Peyer's patch (tissue), 4 donors: Measurements from ENCODE around the gene FMNL3. TPM values are rescaled to one million over a fixed set of nuclear protein-coding genes. Genes with fewer than 3 reads are reported as not detected.

Experiments used
- DNase-seq, 3 donors: peaks; one replicate each; pipeline ENCODE4 v3.0.0-alpha.2; 2017 to 2019
- H3K27ac ChIP-seq, 4 donors: fragments of 200-600 bp; sonication (generic); one replicate each; pipeline ENCODE4 v1.5.1; 2016 to 2019
- H3K27me3 ChIP-seq, 2 donors: fragments of 200-600 bp; sonication (generic); one replicate each; pipeline ENCODE4 v1.5.1; 2019
- H3K36me3 ChIP-seq, 3 donors: fragments of 200-600 bp; sonication (generic); one replicate each; pipeline ENCODE4 v1.5.1; 2016 to 2019
- H3K4me1 ChIP-seq, 4 donors: fragments of 200-600 bp; sonication (generic); one replicate each; pipeline ENCODE4 v1.5.1; 2016 to 2019
- H3K4me3 ChIP-seq, 4 donors: fragments of 200-600 bp; sonication (generic); 1 replicate in 3 of 4; 2 replicates in 1 of 4; pipeline ENCODE4 v1.5.1; 2016 to 2019; ENCODE audit warnings: mild to moderate bottlenecking in 1 of 4
- H3K9me3 ChIP-seq, 4 donors: fragments of 200-600 bp; sonication (generic); one replicate each; pipeline ENCODE4 v1.5.1; 2016 to 2019; ENCODE audit warnings: mild to moderate bottlenecking in 1 of 4
- POLR2A ChIP-seq, 2 donors: fragments of 450-650 bp; IDR thresholded peaks; one replicate each; pipeline ENCODE4 v1.5.1; 2017; ENCODE audit warnings: antibody characterized with exemption in 2 of 2, mild to moderate bottlenecking in 2 of 2, moderate library complexity in 2 of 2
- total RNA-seq, 4 donors: library from RNA; depleted of rRNA; stranded (reverse); fragments of >200 nt; gene quantifications; one replicate each; pipeline ENCODE4 v1.1.0, GENCODE V29; 2016
- TF ChIP-seq, protein P1 (sequence below), 6 experiments: fragments of 450-650 bp in 4 of 6; fragments of 200-600 bp in 2 of 6; sonication (generic) in 1 of 6; IDR thresholded peaks; one replicate each; pipeline ENCODE4 v1.5.1; 2017 to 2019; ENCODE audit warnings: antibody characterized with exemption in 6 of 6, mild to moderate bottlenecking in 3 of 6, moderate library complexity in 1 of 6

The FMNL3 gene
- total RNA-seq, 4 donors from 2014 or later = 2.1 to 40.4 (median 8.2) TPM

DNA sequence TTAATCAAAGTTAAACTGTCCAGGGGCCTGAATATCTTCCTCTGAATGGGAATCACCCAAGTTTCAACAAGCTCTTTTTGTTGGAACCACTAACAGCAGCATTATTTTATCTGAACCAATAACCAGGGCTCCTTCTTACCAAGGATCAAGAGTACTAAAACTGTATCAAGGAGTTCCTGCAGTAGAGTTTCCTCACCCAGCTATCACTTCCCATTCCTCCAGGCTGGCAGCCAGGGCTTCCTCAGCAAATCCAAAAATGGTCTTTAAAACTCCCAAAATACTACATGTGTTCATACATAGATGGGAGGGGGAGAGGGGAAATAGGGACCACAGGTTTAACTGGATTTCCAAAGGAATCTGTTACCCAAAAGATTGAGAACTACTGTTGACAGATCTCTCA, 10.5 kb downstream of the FMNL3 start:
- TF ChIP-seq, protein P1, sequence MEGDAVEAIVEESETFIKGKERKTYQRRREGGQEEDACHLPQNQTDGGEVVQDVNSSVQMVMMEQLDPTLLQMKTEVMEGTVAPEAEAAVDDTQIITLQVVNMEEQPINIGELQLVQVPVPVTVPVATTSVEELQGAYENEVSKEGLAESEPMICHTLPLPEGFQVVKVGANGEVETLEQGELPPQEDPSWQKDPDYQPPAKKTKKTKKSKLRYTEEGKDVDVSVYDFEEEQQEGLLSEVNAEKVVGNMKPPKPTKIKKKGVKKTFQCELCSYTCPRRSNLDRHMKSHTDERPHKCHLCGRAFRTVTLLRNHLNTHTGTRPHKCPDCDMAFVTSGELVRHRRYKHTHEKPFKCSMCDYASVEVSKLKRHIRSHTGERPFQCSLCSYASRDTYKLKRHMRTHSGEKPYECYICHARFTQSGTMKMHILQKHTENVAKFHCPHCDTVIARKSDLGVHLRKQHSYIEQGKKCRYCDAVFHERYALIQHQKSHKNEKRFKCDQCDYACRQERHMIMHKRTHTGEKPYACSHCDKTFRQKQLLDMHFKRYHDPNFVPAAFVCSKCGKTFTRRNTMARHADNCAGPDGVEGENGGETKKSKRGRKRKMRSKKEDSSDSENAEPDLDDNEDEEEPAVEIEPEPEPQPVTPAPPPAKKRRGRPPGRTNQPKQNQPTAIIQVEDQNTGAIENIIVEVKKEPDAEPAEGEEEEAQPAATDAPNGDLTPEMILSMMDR (IDR thresholded peaks at IDR 0.05) = no peak
- TF ChIP-seq POLR2A (IDR thresholded peaks at IDR 0.05) = no peak
- H3K9me3 ChIP-seq = no peaks in the 10 kb centered on the region
- H3K27ac ChIP-seq = no peak overlapping the region
- peaks cover 0 to 15% (median 5%) of the 10 kb centered on the region in 4 donors for H3K4me1 ChIP-seq
- no peaks in the 10 kb centered on the region for H3K36me3 ChIP-seq
- no peak overlapping the region for H3K4me3 ChIP-seq
- no peaks in the 10 kb centered on the region for H3K27me3 ChIP-seq
- no peak for DNase-seq

GRCh38 chr12:49693931-49694444, 13.2 kb downstream of the FMNL3 start:
- no peak for TF ChIP-seq POLR2A (IDR thresholded peaks at IDR 0.05)
- TF ChIP-seq, protein P1 (IDR thresholded peaks at IDR 0.05) = no peak
- Histone ChIP-seq H3K27ac (no peak overlapping the region), H3K9me3 (no peaks in the 10 kb centered on the region), H3K36me3 (no peaks in the 10 kb centered on the region), H3K4me1 (peaks cover 0 to 15% (median 5%) of the 10 kb centered on the region in 4 donors), H3K4me3 (no peak overlapping the region), H3K27me3 (no peaks in the 10 kb centered on the region)
- no peak for DNase-seq

GRCh38 chr12:49692851-49693250, 14.4 kb downstream of the FMNL3 start:
- no peak for TF ChIP-seq POLR2A (IDR thresholded peaks at IDR 0.05)
- TF ChIP-seq, protein P1 (IDR thresholded peaks at IDR 0.05) = no peak
- Histone ChIP-seq H3K27ac (no peak overlapping the region), H3K4me3 (no peak overlapping the region), H3K4me1 (peaks cover 0 to 5% (median 0%) of the 10 kb centered on the region in 4 donors), H3K9me3 (no peaks in the 10 kb centered on the region), H3K36me3 (no peaks in the 10 kb centered on the region), H3K27me3 (no peaks in the 10 kb centered on the region)
- DNase-seq = no peak

DNA sequence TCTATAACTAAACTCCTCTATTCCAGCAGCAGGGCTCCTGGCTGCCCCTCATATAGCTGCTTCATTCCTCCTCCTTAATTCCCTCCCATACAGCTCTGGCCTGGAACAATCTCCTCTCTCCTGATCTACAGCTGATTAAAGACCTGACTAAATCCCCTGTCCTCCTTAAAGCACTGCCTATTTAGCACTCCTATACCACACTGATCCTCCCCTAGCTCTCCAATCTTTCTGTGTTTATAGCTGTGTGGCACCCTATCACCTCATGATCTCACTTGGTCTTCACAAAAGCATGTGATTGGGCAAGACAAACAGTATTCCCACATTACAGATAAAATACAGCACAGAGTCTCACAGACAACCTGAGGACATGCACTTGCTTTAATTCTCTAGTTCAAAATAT, 17.4 kb downstream of the FMNL3 start:
- peaks cover 0 to 5% (median 2%) of the 10 kb centered on the region in 4 donors for H3K4me1 ChIP-seq
- H3K4me3 ChIP-seq = no peak overlapping the region
- H3K9me3 ChIP-seq = no peaks in the 10 kb centered on the region
- H3K27me3 ChIP-seq = no peaks in the 10 kb centered on the region
- no peak for TF ChIP-seq POLR2A (IDR thresholded peaks at IDR 0.05)
- TF ChIP-seq, protein P1 (IDR thresholded peaks at IDR 0.05) = no peak
- no peak for DNase-seq
- H3K27ac ChIP-seq = no peak overlapping the region
- H3K36me3 ChIP-seq = no peaks in the 10 kb centered on the region

- Histone ChIP-seq H3K9me3 (no peaks in the 10 kb centered on the region), H3K4me3 (no peak overlapping the region), H3K27me3 (no peaks in the 10 kb centered on the region), H3K4me1 (peaks cover 0 to 5% (median 2%) of the 10 kb centered on the region in 4 donors), H3K27ac (no peak overlapping the region), H3K36me3 (no peaks in the 10 kb centered on the region)
- no peak for DNase-seq
- TF ChIP-seq, protein P1 (IDR thresholded peaks at IDR 0.05) = no peak
- TF ChIP-seq POLR2A (IDR thresholded peaks at IDR 0.05) = no peak
Measured at GRCh38 chr12:49689237-49689636, 18.0 kb downstream of the FMNL3 start.

- Histone ChIP-seq H3K27ac (no peak overlapping the region), H3K4me1 (peaks cover 0 to 5% (median 2%) of the 10 kb centered on the region in 4 donors)
Measured at GRCh38 chr12:49687941-49688340, 19.3 kb downstream of the FMNL3 start.

More at GRCh38 chr12:49687941-49688340, 19.3 kb downstream of the FMNL3 start:
- Histone ChIP-seq H3K27me3 (no peaks in the 10 kb centered on the region), H3K4me3 (no peak overlapping the region), H3K36me3 (no peaks in the 10 kb centered on the region), H3K9me3 (no peaks in the 10 kb centered on the region)
- no peak for DNase-seq
- no peak for TF ChIP-seq POLR2A (IDR thresholded peaks at IDR 0.05)
- TF ChIP-seq, protein P1 (IDR thresholded peaks at IDR 0.05) = no peak
